ENCODE results near the gene PCK1.

The PCK1 gene

DNA sequence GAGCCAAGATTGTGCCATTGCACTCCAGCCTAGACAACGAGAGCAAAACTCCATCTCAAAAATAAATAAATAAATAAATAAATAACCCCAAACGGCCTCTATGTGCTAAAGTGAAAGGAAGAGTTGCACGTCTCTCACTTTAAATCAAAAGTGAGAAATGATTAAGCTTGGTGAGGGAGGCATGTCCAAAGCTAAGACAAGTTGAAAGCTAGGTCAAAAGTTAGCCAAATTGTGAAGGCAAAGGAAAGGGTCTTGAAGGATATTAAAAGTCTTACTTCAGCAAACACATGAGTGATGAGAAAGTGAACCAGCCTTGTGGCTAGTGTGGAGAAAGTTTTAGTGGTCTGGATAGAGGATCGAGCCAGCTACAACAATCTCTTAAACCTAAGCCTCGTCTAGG lies 45.0 kb downstream of the PCK1 start:
- no peak for DNase-seq (ENCODE audit: low read depth)

DNA sequence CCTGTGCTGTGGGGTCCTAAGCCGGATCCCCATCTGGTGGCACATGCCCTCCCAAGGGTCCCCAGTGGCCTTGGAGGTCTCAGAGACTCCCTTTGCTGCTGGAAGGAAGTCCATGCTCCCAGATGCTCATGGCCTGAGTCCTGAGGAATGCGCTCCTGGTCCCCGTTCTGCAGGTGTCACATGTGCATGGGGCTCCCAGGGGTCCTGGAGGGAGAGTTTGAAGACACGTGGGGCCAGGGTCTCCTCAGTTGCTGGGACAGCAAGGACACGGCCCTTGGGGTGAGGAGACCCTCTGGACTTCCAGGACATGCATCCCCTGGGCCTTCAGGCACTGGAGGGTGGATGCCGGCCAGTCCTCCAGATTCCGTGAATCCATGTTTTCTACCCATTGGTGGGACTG lies 47.6 kb downstream of the PCK1 start:
- DNase-seq (ENCODE audit: low read depth) = no peak

- no peak for DNase-seq (ENCODE audit: low read depth)
These were observed 48.4 kb downstream of the PCK1 start for GRCh38 chr20:57609086-57609841.

DNA sequence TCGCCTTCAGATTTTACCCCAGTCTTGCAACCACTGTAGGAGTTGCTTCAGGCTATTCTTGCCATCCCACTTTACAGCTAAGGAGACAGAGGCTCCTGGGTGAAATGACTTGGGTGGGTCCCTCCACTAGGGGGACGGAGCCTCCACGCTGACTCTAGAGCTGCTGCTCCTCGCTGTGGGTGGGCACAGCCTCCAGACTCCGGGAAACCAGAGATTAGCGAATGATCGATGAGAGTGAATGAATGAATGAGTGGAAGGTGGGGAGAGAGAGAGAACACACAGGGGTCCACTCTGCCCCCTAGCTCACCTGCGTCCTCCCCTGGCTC lies 48.9 kb downstream of the PCK1 start:
- no peak for DNase-seq (ENCODE audit: low read depth)

- no peak for DNase-seq (ENCODE audit: low read depth)
These were observed 49.5 kb downstream of the PCK1 start for GRCh38 chr20:57610261-57610952.

GRCh38 chr20:57611586-57612311 lies 50.8 kb downstream of the PCK1 start:
- DNase-seq (ENCODE audit: low read depth) = no peak

DNA sequence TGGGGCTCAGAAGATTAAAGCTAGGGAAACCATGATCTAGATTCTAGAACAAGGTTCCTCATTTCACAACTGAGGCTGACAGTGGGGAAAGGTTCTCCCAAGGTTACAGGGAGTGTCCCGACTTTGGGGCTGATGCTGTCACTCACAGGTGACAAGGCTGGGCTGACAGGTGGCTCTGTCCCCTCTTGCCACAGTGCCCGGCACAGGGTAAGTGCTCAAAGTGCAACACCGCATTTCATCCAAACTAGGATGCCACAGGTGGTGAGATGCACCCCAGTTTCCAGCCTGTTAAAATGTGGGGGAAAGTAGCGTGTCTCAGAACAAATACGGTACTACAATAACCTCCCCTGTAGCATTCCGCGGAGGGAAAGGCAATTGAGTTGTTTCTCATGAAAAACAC lies 51.5 kb downstream of the PCK1 start:
- DNase-seq (ENCODE audit: low read depth) = no peak

DNA sequence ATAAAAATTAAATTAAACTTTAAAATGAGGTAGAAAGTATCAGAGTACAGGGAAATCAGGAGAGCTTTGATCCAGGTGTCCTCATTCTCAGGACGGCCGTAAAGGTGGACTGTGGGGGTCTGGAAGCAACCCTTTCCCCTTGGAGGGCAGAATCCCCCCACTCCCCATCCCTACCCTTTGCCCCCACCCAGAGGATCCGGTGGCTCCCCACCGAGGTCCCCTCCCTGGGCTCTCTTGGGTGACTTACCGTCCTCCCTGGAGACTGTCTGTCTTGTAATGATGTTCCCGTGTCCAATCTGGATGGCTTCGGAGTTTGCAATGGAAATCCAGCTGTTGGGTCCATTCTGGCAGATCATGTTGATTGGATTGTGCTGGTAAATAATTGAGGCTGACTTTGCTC lies 52.0 kb downstream of the PCK1 start:
- no peak for DNase-seq (ENCODE audit: low read depth)

- no peak for DNase-seq (ENCODE audit: low read depth)
These were observed 52.6 kb downstream of the PCK1 start for GRCh38 chr20:57613481-57613921.

DNA sequence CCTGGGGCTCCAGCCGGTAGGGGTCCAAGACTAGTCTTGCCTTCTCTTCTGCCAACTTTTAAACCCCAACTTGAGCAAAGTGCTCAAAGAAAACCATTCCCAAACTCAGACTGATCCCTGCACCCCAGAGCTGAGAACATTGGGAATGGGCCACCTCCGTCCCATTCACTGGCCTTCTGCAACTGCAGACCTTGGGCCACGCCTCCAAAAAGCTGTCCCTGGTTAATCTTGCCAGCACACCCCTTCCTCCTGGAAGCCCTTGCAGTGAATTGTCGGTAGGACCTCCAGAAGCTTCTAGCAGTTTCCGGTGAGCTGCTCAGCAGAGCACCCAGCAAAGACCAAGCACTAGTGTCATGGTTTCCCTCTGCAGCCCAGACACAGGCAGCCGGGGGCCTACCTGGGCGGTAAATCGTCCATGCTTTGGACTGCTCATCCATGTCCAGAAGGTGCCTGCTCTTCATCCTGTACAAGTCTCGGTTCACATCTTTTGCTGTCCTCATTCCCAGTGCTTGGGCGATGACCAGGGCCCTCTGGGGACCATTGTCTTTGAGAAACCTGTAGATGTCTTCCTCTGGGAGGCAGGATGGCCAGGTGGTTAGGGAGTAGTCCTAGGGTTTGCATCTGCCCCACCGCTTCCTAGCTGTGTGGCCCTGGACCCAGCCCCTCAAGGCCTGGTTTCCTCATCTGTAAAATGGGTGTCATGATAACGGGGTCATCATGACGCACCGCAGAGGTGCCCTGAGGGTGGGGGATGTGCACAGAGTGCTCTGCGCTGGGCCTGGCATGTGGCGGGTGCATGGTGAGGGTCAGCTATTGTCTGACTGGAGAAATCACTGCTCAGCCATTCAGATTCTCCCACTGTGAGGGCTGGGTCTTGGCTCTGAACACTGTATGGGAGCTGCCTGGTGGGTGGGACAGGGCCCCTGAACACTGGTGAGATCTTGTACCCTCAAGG lies 53.9 kb downstream of the PCK1 start:
- DNase-seq (ENCODE audit: low read depth) = no peak

DNA sequence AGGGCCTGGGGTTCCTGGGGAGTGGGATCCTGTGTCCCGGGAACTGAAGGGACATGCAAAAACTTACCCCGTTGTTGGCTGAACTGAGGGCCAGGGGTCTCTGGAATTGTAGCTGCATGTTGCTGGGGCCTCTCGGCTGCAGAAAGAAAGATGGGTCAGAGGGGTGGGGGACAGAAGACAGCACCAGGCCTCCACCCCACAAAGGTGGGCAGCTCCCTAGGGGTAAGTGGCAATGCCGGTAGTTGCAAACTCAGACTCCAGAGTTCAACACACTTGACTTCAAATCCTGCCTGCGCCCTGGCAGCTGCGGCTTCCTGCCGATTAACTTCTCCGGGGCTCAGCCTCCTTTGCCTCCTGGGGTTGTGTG lies 54.5 kb downstream of the PCK1 start:
- DNase-seq (ENCODE audit: low read depth) = no peak

GRCh38 chr20:57616143-57616951 lies 55.4 kb downstream of the PCK1 start:
- no peak for DNase-seq (ENCODE audit: low read depth)

DNA sequence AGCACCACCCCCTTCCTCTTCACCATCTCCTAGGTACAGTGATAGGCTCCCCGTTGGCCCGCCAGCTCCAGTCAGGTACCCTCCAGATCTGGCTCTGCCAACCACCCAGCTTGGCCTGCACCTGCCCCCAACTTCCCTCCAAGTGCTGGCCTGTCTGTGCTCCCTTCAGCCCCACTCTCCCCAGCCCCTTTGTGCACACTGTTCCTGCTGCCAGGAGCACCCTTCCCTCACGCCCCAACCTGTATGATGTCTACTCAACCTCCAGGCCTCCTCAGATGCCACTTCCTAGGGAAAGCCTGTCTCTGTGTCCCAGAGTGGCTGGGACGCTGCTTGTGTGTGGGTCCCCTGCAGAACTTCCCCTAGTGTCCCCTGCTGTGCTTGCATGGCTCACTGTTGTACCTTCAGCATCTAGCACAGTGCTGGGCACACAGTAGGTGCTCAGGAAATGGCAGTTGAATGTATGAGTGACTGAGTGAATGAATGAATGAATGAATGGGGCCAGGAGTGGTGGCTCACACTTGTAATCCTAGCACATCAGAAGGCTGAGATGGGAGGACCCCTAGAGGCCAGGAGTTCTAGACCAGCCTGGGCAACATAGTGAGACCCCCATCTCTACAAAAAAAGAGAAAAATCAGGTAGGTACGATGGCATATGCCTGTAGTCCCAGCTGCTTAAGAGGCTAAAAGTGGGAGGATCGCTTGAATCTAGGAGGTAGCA lies 56.3 kb downstream of the PCK1 start:
- DNase-seq (ENCODE audit: low read depth) = no peak

All from fibroblast of the conjunctiva (primary cell).